HEK293 (cell line): ENCODE results near the gene PDCD7.
A peak's percentile ranks its signal among the peaks of the same experiment; 100 is the strongest.

Experiments
- CTCF ChIA-PET: fragments of 350-600 bp; formaldehyde crosslinking; extraction: SDS; loops from one replicate; lab custom pipeline; 2021; ENCODE audit warnings: antibody characterized with exemption; lab: Yijun Ruan, JAX
- POLR2A ChIA-PET: fragments of 300-600 bp; formaldehyde crosslinking; extraction: SDS; loops from one replicate; lab custom pipeline; 2020; ENCODE audit warnings: antibody characterized with exemption, inconsistent platforms; lab: Yijun Ruan, JAX
- H3K27ac ChIP-seq: fragments of 200-500 bp; sonication (Bioruptor generic); 2 replicates; pipeline ENCODE4 v1.5.1; 2014; ENCODE audit warnings: low read depth, low read length, control low read depth, inconsistent platforms; ENCODE audit errors: extremely low read depth
- H3K36me3 ChIP-seq, 2 experiments: fragments of 200-500 bp in 1 of 2; sonication (Bioruptor generic) in 1 of 2; 1 replicate in 1 of 2; 2 replicates in 1 of 2; pipeline ENCODE4 v1.5.1; 2014 to 2017; ENCODE audit warnings: inconsistent platforms in 2 of 2, low read length in 2 of 2; ENCODE audit not compliant: control insufficient read depth in 2 of 2, insufficient read depth in 1 of 2
- H3K4me1 ChIP-seq: fragments of 200-500 bp; sonication (Bioruptor generic); 2 replicates; pipeline ENCODE4 v1.5.1; 2014; ENCODE audit warnings: mild to moderate bottlenecking, low read length, inconsistent platforms; ENCODE audit not compliant: control insufficient read depth, insufficient read depth
- H3K4me3 ChIP-seq: 2 replicates; pipeline ENCODE4 v1.5.1; 2011; ENCODE audit warnings: low read depth, mild to moderate bottlenecking, control low read depth, low read length, moderate library complexity
- H3K9me3 ChIP-seq: fragments of 200-500 bp; sonication (Bioruptor generic); 2 replicates; pipeline ENCODE4 v1.5.1; 2014; ENCODE audit warnings: low read depth, low read length, inconsistent platforms; ENCODE audit not compliant: control insufficient read depth, insufficient read depth
- BCL11A ChIP-seq: fragments of 450-650 bp; formaldehyde crosslinking; IDR thresholded peaks from 2 replicates; pipeline ENCODE4 v1.5.1; 2016; ENCODE audit warnings: low read depth, missing biosample characterization, missing genetic modification characterization
- GLIS1 ChIP-seq: fragments of 450-650 bp; formaldehyde crosslinking; IDR thresholded peaks from 2 replicates; pipeline ENCODE4 v1.5.1; 2016; ENCODE audit warnings: missing biosample characterization, missing genetic modification characterization
- KLF10 ChIP-seq: fragments of 450-650 bp; IDR thresholded peaks from 2 replicates; pipeline ENCODE4 v1.5.1; 2018; ENCODE audit warnings: missing biosample characterization, mild to moderate bottlenecking, missing genetic modification characterization
- SALL2 ChIP-seq: fragments of 450-650 bp; formaldehyde crosslinking; IDR thresholded peaks from 2 replicates; pipeline ENCODE4 v1.5.0; 2017; ENCODE audit warnings: missing biosample characterization, mild to moderate bottlenecking, missing genetic modification characterization, borderline replicate concordance
- WT1 ChIP-seq: fragments of 450-650 bp; formaldehyde crosslinking; IDR thresholded peaks from 2 replicates; pipeline ENCODE4 v1.5.1; 2016; ENCODE audit warnings: missing biosample characterization, missing genetic modification characterization
- ZIC2 ChIP-seq: fragments of 450-650 bp; formaldehyde crosslinking; IDR thresholded peaks from 2 replicates; pipeline ENCODE4 v1.5.1; 2016; ENCODE audit warnings: missing biosample characterization, missing genetic modification characterization
- ZNF112 ChIP-seq: fragments of 450-650 bp; formaldehyde crosslinking; IDR thresholded peaks from 2 replicates; pipeline ENCODE4 v1.5.0; 2017; ENCODE audit warnings: missing biosample characterization, missing genetic modification characterization
- ZNF121 ChIP-seq: fragments of 450-650 bp; formaldehyde crosslinking; IDR thresholded peaks from 2 replicates; pipeline ENCODE4 v1.5.1; 2016; ENCODE audit warnings: missing biosample characterization, missing genetic modification characterization
- ZNF132 ChIP-seq: fragments of 450-650 bp; formaldehyde crosslinking; IDR thresholded peaks from 2 replicates; pipeline ENCODE4 v1.5.1; 2017; ENCODE audit warnings: missing biosample characterization, missing genetic modification characterization, borderline replicate concordance
- ZNF140 ChIP-seq: fragments of 450-650 bp; formaldehyde crosslinking; IDR thresholded peaks from 2 replicates; pipeline ENCODE4 v1.5.1; 2016; ENCODE audit warnings: missing biosample characterization, missing genetic modification characterization
- ZNF16 ChIP-seq: fragments of 450-650 bp; formaldehyde crosslinking; IDR thresholded peaks from 2 replicates; pipeline ENCODE4 v1.5.1; 2016; ENCODE audit warnings: low read depth, missing biosample characterization, missing genetic modification characterization
- ZNF239 ChIP-seq: fragments of 450-650 bp; formaldehyde crosslinking; IDR thresholded peaks from 2 replicates; pipeline ENCODE4 v1.5.1; 2016; ENCODE audit warnings: missing biosample characterization, missing genetic modification characterization
- ZNF274 ChIP-seq, 2 experiments: fragments of 200-500 bp in 1 of 2; fragments of 450-650 bp in 1 of 2; sonication (Bioruptor generic) in 1 of 2; formaldehyde crosslinking in 1 of 2; IDR thresholded peaks; 2 replicates each; pipeline versions ENCODE4 v1.5.1 to v1.6.1; 2014 to 2016; ENCODE audit warnings: borderline replicate concordance in 1 of 2, inconsistent platforms in 1 of 2, low read length in 1 of 2, missing biosample characterization in 1 of 2, missing genetic modification characterization in 1 of 2
- ZNF302 ChIP-seq: fragments of 450-650 bp; formaldehyde crosslinking; IDR thresholded peaks from 2 replicates; pipeline ENCODE4 v1.5.1; 2016; ENCODE audit warnings: missing biosample characterization, missing genetic modification characterization, low read depth
- ZNF350 ChIP-seq: fragments of 450-650 bp; formaldehyde crosslinking; IDR thresholded peaks from 2 replicates; pipeline ENCODE4 v1.5.0; 2017; ENCODE audit warnings: missing biosample characterization, mild to moderate bottlenecking, missing genetic modification characterization
- ZNF433 ChIP-seq: fragments of 450-650 bp; formaldehyde crosslinking; IDR thresholded peaks from 2 replicates; pipeline ENCODE4 v1.5.1; 2016; ENCODE audit warnings: missing biosample characterization, missing genetic modification characterization, low read depth
- ZNF473 ChIP-seq: fragments of 450-650 bp; formaldehyde crosslinking; IDR thresholded peaks from 2 replicates; pipeline ENCODE4 v1.5.1; 2017; ENCODE audit warnings: missing biosample characterization, missing genetic modification characterization
- ZNF548 ChIP-seq: fragments of 450-650 bp; formaldehyde crosslinking; IDR thresholded peaks from 2 replicates; pipeline ENCODE4 v1.5.1; 2016; ENCODE audit warnings: missing biosample characterization, missing genetic modification characterization
- ZNF571 ChIP-seq: fragments of 450-650 bp; formaldehyde crosslinking; IDR thresholded peaks from 2 replicates; pipeline ENCODE4 v1.5.0; 2017; ENCODE audit warnings: missing biosample characterization, missing genetic modification characterization
- ZNF623 ChIP-seq: fragments of 450-650 bp; formaldehyde crosslinking; IDR thresholded peaks from 2 replicates; pipeline ENCODE4 v1.5.1; 2016; ENCODE audit warnings: missing biosample characterization, missing genetic modification characterization
- TF ChIP-seq, protein P1 (sequence below): fragments of 450-650 bp; formaldehyde crosslinking; IDR thresholded peaks from 2 replicates; pipeline ENCODE4 v1.5.1; 2017; ENCODE audit warnings: missing biosample characterization, missing genetic modification characterization
- TF ChIP-seq, protein P2 (sequence below): fragments of 450-650 bp; formaldehyde crosslinking; IDR thresholded peaks from 2 replicates; pipeline ENCODE4 v1.5.1; 2016; ENCODE audit warnings: missing biosample characterization, missing genetic modification characterization
- TF ChIP-seq, protein P3 (sequence below): fragments of 450-650 bp; IDR thresholded peaks from 2 replicates; pipeline ENCODE4 v1.5.1; 2018; ENCODE audit warnings: missing biosample characterization, missing genetic modification characterization

PDCD7 gene

DNA sequence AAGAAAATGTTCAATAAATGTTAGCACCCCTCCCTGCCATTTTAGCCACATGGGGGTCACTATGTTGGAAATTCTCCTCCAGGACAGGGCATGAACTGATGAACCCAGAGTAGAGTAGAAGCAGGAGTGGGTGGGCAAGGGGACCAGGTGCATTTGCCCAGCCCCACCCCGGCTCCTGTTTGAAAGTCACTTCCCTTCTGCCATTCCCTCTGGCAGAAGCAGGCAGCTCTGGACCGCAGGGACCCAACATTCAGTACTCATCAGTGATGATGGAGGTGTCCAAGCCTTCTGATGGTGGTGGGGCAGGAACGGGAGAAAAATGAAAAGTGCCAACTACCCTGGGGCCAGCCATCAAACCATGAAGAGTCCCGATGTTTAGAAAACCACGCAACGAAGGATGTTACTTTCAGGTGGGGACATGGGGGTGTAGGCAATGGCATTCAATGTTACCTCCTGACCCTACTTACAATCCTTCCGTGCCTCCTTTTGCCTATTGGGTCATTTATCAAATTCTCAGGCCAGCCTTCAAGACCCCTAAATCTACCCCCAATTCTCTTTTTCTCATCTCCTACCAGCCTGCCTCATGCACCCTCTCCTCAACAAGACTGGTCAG lies 35.9 kb downstream of the PDCD7 start (continued):
- TF ChIP-seq, protein P1, sequence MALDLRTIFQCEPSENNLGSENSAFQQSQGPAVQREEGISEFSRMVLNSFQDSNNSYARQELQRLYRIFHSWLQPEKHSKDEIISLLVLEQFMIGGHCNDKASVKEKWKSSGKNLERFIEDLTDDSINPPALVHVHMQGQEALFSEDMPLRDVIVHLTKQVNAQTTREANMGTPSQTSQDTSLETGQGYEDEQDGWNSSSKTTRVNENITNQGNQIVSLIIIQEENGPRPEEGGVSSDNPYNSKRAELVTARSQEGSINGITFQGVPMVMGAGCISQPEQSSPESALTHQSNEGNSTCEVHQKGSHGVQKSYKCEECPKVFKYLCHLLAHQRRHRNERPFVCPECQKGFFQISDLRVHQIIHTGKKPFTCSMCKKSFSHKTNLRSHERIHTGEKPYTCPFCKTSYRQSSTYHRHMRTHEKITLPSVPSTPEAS = no peak
- TF ChIP-seq, all 188 proteins: peak for 0

GRCh38 chr15:65096481-65097385 lies 36.9 kb downstream of the PDCD7 start:
- ChIA-PET POLR2A (no interaction called here), CTCF (interaction anchor here (1.2 kb wide), 1 partner anchor 42 kb away, joined by 3 read pairs; no protein-coding TSS in a partner anchor)
- peaks cover 0 to 39% of the 10 kb centered on the region in 2 experiments; a peak in 2 of 3 replicates for H3K36me3 ChIP-seq
- H3K4me3 ChIP-seq = no peak overlapping the region
- TF ChIP-seq SALL2 (tag by site-specific recombination) = no peak
- peak; percentile 86 for TF ChIP-seq ZIC2
- TF ChIP-seq GLIS1 = peak; percentile 100
- H3K27ac ChIP-seq = no peak overlapping the region
- no peaks in the 10 kb centered on the region for H3K9me3 ChIP-seq
- no peaks in the 10 kb centered on the region for H3K4me1 ChIP-seq

GRCh38 chr15:65095747-65096104 lies 37.9 kb downstream of the PDCD7 start:
- TF ChIP-seq ZNF274 (IDR thresholded peaks at IDR 0.05; ENCODE audit: low read length) (no peak), ZNF274 (tag by site-specific recombination; IDR thresholded peaks at IDR 0.05; ENCODE audit: borderline replicate concordance) (no peak), ZNF571 (tag by site-specific recombination) (no peak), BCL11A (tag by site-specific recombination) (no peak), ZNF239 (tag by site-specific recombination) (no peak), ZNF350 (tag by site-specific recombination) (no peak), ZNF112 (no peak), ZNF548 (tag by site-specific recombination) (no peak), ZNF473 (tag by site-specific recombination) (no peak), ZNF121 (tag by site-specific recombination) (no peak), ZNF623 (tag by site-specific recombination) (no peak), ZNF433 (no peak), ZNF16 (tag by site-specific recombination) (no peak), KLF10 (tag by site-specific recombination) (no peak), ZNF132 (tag by site-specific recombination) (no peak), ZNF140 (tag by site-specific recombination) (no peak), WT1 (tag by site-specific recombination) (no peak), ZNF302 (tag by site-specific recombination) (no peak)
- TF ChIP-seq, protein P2, sequence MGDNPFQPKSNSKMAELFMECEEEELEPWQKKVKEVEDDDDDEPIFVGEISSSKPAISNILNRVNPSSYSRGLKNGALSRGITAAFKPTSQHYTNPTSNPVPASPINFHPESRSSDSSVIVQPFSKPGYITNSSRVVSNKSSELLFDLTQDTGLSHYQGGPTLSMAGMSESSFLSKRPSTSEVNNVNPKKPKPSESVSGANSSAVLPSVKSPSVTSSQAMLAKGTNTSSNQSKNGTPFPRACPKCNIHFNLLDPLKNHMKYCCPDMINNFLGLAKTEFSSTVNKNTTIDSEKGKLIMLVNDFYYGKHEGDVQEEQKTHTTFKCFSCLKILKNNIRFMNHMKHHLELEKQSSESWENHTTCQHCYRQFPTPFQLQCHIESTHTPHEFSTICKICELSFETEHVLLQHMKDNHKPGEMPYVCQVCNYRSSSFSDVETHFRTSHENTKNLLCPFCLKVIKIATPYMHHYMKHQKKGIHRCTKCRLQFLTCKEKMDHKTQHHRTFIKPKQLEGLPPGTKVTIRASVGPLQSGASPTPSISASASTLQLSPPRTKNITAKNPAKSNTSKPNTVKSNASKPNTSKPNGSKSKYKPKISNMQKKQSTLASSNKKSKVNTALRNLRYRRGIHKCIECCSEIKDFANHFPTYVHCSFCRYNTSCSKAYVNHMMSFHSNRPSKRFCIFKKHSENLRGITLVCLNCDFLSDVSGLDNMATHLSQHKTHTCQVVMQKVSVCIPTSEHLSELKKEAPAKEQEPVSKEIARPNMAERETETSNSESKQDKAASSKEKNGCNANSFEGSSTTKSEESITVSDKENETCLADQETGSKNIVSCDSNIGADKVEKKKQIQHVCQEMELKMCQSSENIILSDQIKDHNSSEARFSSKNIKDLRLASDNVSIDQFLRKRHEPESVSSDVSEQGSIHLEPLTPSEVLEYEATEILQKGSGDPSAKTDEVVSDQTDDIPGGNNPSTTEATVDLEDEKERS (tag by site-specific recombination) = no peak
- TF ChIP-seq, protein P3, sequence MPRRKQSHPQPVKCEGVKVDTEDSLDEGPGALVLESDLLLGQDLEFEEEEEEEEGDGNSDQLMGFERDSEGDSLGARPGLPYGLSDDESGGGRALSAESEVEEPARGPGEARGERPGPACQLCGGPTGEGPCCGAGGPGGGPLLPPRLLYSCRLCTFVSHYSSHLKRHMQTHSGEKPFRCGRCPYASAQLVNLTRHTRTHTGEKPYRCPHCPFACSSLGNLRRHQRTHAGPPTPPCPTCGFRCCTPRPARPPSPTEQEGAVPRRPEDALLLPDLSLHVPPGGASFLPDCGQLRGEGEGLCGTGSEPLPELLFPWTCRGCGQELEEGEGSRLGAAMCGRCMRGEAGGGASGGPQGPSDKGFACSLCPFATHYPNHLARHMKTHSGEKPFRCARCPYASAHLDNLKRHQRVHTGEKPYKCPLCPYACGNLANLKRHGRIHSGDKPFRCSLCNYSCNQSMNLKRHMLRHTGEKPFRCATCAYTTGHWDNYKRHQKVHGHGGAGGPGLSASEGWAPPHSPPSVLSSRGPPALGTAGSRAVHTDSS (tag by site-specific recombination) = no peak
- TF ChIP-seq, all 188 proteins: peak for 0
- Histone ChIP-seq H3K4me3 (no peak overlapping the region), H3K27ac (no peak overlapping the region), H3K9me3 (no peaks in the 10 kb centered on the region), H3K4me1 (no peaks in the 10 kb centered on the region), H3K36me3 (peaks cover 0 to 32% of the 10 kb centered on the region in 2 experiments; a peak in 2 of 3 replicates)
- POLR2A ChIA-PET = no interaction called here
- CTCF ChIA-PET = interaction anchor here (1.0 to 1.3 kb wide), 2 partner anchors 9 to 13 kb away, joined by 3 to 6 read pairs; no protein-coding TSS in a partner anchor
